HEK293 (cell line): ENCODE data around the gene IL1RAPL1.

Experiments used
- CTCF ChIA-PET: fragments of 350-600 bp; formaldehyde crosslinking; extraction: SDS; loops from one replicate; lab custom pipeline; 2021; ENCODE audit warnings: antibody characterized with exemption; lab: Yijun Ruan, JAX
- POLR2A ChIA-PET: fragments of 300-600 bp; formaldehyde crosslinking; extraction: SDS; loops from one replicate; lab custom pipeline; 2020; ENCODE audit warnings: antibody characterized with exemption, inconsistent platforms; lab: Yijun Ruan, JAX
- H3K27ac ChIP-seq: fragments of 200-500 bp; sonication (Bioruptor generic); 2 replicates; pipeline ENCODE4 v1.5.1; 2014; ENCODE audit warnings: low read depth, low read length, control low read depth, inconsistent platforms; ENCODE audit errors: extremely low read depth
- H3K36me3 ChIP-seq, 2 experiments: fragments of 200-500 bp in 1 of 2; sonication (Bioruptor generic) in 1 of 2; 1 replicate in 1 of 2; 2 replicates in 1 of 2; pipeline ENCODE4 v1.5.1; 2014 to 2017; ENCODE audit warnings: inconsistent platforms in 2 of 2, low read length in 2 of 2; ENCODE audit not compliant: control insufficient read depth in 2 of 2, insufficient read depth in 1 of 2
- H3K4me1 ChIP-seq: fragments of 200-500 bp; sonication (Bioruptor generic); 2 replicates; pipeline ENCODE4 v1.5.1; 2014; ENCODE audit warnings: mild to moderate bottlenecking, low read length, inconsistent platforms; ENCODE audit not compliant: control insufficient read depth, insufficient read depth
- H3K4me3 ChIP-seq: 2 replicates; pipeline ENCODE4 v1.5.1; 2011; ENCODE audit warnings: low read depth, mild to moderate bottlenecking, control low read depth, low read length, moderate library complexity
- H3K9me3 ChIP-seq: fragments of 200-500 bp; sonication (Bioruptor generic); 2 replicates; pipeline ENCODE4 v1.5.1; 2014; ENCODE audit warnings: low read depth, low read length, inconsistent platforms; ENCODE audit not compliant: control insufficient read depth, insufficient read depth
- KLF16 ChIP-seq: fragments of 450-650 bp; formaldehyde crosslinking; IDR thresholded peaks from 2 replicates; pipeline ENCODE4 v1.5.1; 2017; ENCODE audit warnings: missing biosample characterization, missing genetic modification characterization
- WT1 ChIP-seq: fragments of 450-650 bp; formaldehyde crosslinking; IDR thresholded peaks from 2 replicates; pipeline ENCODE4 v1.5.1; 2016; ENCODE audit warnings: missing biosample characterization, missing genetic modification characterization
- ZBTB17 ChIP-seq: fragments of 450-650 bp; formaldehyde crosslinking; IDR thresholded peaks from 2 replicates; pipeline ENCODE4 v1.5.1; 2016; ENCODE audit warnings: missing biosample characterization, missing genetic modification characterization
- ZBTB8A ChIP-seq: fragments of 450-650 bp; formaldehyde crosslinking; IDR thresholded peaks from 2 replicates; pipeline ENCODE4 v1.5.1; 2016; ENCODE audit warnings: missing biosample characterization, missing genetic modification characterization
- ZNF169 ChIP-seq: fragments of 450-650 bp; formaldehyde crosslinking; IDR thresholded peaks from 2 replicates; pipeline ENCODE4 v1.5.1; 2016; ENCODE audit warnings: missing biosample characterization, missing genetic modification characterization
- ZNF175 ChIP-seq: fragments of 450-650 bp; formaldehyde crosslinking; IDR thresholded peaks from 2 replicates; pipeline ENCODE4 v1.5.1; 2016; ENCODE audit warnings: missing biosample characterization, missing genetic modification characterization
- ZNF248 ChIP-seq: fragments of 450-650 bp; formaldehyde crosslinking; IDR thresholded peaks from 2 replicates; pipeline ENCODE4 v1.5.1; 2017; ENCODE audit warnings: missing biosample characterization, missing genetic modification characterization
- ZNF416 ChIP-seq: fragments of 450-650 bp; formaldehyde crosslinking; IDR thresholded peaks from 2 replicates; pipeline ENCODE4 v1.5.1; 2016; ENCODE audit warnings: missing biosample characterization, missing genetic modification characterization
- ZNF560 ChIP-seq: fragments of 450-650 bp; formaldehyde crosslinking; IDR thresholded peaks from 2 replicates; pipeline ENCODE4 v1.5.1; 2017; ENCODE audit warnings: missing biosample characterization, missing genetic modification characterization, borderline replicate concordance
- ZNF561 ChIP-seq: fragments of 450-650 bp; IDR thresholded peaks from 2 replicates; pipeline ENCODE4 v1.5.1; 2018; ENCODE audit warnings: missing biosample characterization, missing genetic modification characterization, borderline replicate concordance
- ZNF660 ChIP-seq: fragments of 450-650 bp; IDR thresholded peaks from 2 replicates; pipeline ENCODE4 v1.5.1; 2018; ENCODE audit warnings: missing biosample characterization, mild to moderate bottlenecking, missing genetic modification characterization
- TF ChIP-seq, protein P1 (sequence below): fragments of 450-650 bp; formaldehyde crosslinking; IDR thresholded peaks from 2 replicates; pipeline ENCODE4 v1.5.1; 2016; ENCODE audit warnings: missing biosample characterization, missing genetic modification characterization, borderline replicate concordance
- TF ChIP-seq, protein P2 (sequence below): fragments of 450-650 bp; formaldehyde crosslinking; IDR thresholded peaks from 2 replicates; pipeline ENCODE4 v1.5.1; 2017; ENCODE audit warnings: missing biosample characterization, missing genetic modification characterization
- TF ChIP-seq, protein P3 (sequence below): fragments of 450-650 bp; formaldehyde crosslinking; IDR thresholded peaks from 2 replicates; pipeline ENCODE4 v1.5.1; 2016; ENCODE audit warnings: missing biosample characterization, missing genetic modification characterization
- TF ChIP-seq, protein P4 (sequence below): fragments of 450-650 bp; formaldehyde crosslinking; IDR thresholded peaks from 2 replicates; pipeline ENCODE4 v1.5.0; 2017; ENCODE audit warnings: missing biosample characterization, missing genetic modification characterization, borderline replicate concordance
- TF ChIP-seq, protein P5 (sequence below): fragments of 450-650 bp; formaldehyde crosslinking; IDR thresholded peaks from 2 replicates; pipeline ENCODE4 v1.5.1; 2016; ENCODE audit warnings: missing biosample characterization, missing genetic modification characterization
- TF ChIP-seq, protein P6 (sequence below): fragments of 450-650 bp; formaldehyde crosslinking; IDR thresholded peaks from 2 replicates; pipeline ENCODE4 v1.5.1; 2016; ENCODE audit warnings: missing biosample characterization, missing genetic modification characterization
- TF ChIP-seq, protein P7 (sequence below): fragments of 450-650 bp; formaldehyde crosslinking; IDR thresholded peaks from 2 replicates; pipeline ENCODE4 v1.5.1; 2016; ENCODE audit warnings: missing biosample characterization, missing genetic modification characterization

The IL1RAPL1 gene

DNA sequence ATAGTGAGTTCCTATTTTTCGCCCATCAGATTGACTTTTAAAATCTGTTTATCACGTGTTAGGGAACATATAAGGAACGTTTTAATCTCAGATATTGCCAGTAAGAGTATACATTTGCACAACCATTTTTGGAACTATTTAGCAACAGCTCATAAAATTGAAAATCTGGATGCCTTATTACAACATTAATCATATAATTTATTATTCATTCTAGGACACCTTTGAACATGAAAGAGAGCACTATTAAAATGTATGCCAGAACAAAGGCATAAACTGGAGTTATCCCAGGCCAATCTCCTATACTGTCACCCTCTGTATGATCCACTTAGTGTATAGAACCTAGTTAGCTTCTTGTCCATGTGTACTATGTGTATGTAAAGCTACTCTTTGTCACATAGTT, 1049.1 kb downstream of the IL1RAPL1 start (continued):
- TF ChIP-seq, protein P1, sequence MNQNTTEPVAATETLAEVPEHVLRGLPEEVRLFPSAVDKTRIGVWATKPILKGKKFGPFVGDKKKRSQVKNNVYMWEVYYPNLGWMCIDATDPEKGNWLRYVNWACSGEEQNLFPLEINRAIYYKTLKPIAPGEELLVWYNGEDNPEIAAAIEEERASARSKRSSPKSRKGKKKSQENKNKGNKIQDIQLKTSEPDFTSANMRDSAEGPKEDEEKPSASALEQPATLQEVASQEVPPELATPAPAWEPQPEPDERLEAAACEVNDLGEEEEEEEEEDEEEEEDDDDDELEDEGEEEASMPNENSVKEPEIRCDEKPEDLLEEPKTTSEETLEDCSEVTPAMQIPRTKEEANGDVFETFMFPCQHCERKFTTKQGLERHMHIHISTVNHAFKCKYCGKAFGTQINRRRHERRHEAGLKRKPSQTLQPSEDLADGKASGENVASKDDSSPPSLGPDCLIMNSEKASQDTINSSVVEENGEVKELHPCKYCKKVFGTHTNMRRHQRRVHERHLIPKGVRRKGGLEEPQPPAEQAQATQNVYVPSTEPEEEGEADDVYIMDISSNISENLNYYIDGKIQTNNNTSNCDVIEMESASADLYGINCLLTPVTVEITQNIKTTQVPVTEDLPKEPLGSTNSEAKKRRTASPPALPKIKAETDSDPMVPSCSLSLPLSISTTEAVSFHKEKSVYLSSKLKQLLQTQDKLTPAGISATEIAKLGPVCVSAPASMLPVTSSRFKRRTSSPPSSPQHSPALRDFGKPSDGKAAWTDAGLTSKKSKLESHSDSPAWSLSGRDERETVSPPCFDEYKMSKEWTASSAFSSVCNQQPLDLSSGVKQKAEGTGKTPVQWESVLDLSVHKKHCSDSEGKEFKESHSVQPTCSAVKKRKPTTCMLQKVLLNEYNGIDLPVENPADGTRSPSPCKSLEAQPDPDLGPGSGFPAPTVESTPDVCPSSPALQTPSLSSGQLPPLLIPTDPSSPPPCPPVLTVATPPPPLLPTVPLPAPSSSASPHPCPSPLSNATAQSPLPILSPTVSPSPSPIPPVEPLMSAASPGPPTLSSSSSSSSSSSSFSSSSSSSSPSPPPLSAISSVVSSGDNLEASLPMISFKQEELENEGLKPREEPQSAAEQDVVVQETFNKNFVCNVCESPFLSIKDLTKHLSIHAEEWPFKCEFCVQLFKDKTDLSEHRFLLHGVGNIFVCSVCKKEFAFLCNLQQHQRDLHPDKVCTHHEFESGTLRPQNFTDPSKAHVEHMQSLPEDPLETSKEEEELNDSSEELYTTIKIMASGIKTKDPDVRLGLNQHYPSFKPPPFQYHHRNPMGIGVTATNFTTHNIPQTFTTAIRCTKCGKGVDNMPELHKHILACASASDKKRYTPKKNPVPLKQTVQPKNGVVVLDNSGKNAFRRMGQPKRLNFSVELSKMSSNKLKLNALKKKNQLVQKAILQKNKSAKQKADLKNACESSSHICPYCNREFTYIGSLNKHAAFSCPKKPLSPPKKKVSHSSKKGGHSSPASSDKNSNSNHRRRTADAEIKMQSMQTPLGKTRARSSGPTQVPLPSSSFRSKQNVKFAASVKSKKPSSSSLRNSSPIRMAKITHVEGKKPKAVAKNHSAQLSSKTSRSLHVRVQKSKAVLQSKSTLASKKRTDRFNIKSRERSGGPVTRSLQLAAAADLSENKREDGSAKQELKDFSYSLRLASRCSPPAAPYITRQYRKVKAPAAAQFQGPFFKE (tag by site-specific recombination) = no peak
- TF ChIP-seq ZNF169 = no peak

DNA sequence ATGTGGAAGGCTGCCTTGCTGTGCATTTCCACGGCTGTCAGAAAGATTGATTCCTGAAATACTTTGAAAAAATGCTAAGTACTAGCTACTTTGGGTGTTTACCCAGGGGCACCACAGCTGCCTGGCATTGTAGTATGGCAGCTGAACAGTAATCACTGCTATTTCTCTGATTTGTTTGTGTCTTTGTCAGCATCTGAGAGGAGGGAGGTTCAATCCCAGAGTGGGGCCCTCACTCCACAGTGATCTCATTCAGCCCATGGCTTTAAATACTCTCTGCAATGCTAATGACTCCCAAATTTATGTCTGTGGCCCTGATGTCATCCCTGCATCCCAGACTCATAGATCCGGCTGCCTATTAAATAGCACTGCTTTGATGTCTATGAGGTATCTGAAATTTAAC, 1052.9 kb downstream of the IL1RAPL1 start:
- Histone ChIP-seq H3K4me1 (no peaks in the 10 kb centered on the region), H3K36me3 (no peaks in the 10 kb centered on the region), H3K4me3 (no peak overlapping the region), H3K27ac (no peak overlapping the region), H3K9me3 (no peaks in the 10 kb centered on the region)
- CTCF ChIA-PET = interaction anchor here (0.6 kb wide), 1 partner anchor 105 kb away, joined by 3 read pairs; no protein-coding TSS in a partner anchor
- POLR2A ChIA-PET = no interaction called here
- TF ChIP-seq, protein P2, sequence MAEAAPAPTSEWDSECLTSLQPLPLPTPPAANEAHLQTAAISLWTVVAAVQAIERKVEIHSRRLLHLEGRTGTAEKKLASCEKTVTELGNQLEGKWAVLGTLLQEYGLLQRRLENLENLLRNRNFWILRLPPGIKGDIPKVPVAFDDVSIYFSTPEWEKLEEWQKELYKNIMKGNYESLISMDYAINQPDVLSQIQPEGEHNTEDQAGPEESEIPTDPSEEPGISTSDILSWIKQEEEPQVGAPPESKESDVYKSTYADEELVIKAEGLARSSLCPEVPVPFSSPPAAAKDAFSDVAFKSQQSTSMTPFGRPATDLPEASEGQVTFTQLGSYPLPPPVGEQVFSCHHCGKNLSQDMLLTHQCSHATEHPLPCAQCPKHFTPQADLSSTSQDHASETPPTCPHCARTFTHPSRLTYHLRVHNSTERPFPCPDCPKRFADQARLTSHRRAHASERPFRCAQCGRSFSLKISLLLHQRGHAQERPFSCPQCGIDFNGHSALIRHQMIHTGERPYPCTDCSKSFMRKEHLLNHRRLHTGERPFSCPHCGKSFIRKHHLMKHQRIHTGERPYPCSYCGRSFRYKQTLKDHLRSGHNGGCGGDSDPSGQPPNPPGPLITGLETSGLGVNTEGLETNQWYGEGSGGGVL = no peak
- TF ChIP-seq, protein P3, sequence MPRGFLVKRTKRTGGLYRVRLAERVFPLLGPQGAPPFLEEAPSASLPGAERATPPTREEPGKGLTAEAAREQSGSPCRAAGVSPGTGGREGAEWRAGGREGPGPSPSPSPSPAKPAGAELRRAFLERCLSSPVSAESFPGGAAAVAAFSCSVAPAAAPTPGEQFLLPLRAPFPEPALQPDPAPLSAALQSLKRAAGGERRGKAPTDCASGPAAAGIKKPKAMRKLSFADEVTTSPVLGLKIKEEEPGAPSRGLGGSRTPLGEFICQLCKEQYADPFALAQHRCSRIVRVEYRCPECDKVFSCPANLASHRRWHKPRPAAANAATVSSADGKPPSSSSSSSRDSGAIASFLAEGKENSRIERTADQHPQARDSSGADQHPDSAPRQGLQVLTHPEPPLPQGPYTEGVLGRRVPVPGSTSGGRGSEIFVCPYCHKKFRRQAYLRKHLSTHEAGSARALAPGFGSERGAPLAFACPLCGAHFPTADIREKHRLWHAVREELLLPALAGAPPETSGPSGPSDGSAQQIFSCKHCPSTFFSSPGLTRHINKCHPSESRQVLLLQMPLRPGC (tag by site-specific recombination) = no peak
- TF ChIP-seq, protein P4, sequence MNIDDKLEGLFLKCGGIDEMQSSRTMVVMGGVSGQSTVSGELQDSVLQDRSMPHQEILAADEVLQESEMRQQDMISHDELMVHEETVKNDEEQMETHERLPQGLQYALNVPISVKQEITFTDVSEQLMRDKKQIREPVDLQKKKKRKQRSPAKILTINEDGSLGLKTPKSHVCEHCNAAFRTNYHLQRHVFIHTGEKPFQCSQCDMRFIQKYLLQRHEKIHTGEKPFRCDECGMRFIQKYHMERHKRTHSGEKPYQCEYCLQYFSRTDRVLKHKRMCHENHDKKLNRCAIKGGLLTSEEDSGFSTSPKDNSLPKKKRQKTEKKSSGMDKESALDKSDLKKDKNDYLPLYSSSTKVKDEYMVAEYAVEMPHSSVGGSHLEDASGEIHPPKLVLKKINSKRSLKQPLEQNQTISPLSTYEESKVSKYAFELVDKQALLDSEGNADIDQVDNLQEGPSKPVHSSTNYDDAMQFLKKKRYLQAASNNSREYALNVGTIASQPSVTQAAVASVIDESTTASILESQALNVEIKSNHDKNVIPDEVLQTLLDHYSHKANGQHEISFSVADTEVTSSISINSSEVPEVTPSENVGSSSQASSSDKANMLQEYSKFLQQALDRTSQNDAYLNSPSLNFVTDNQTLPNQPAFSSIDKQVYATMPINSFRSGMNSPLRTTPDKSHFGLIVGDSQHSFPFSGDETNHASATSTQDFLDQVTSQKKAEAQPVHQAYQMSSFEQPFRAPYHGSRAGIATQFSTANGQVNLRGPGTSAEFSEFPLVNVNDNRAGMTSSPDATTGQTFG = no peak
- no peak for TF ChIP-seq ZNF660 (tag by site-specific recombination)
- TF ChIP-seq KLF16 (tag by site-specific recombination) = no peak
- no peak for TF ChIP-seq ZNF248
- no peak for TF ChIP-seq ZNF416
- no peak for TF ChIP-seq ZNF175 (tag by site-specific recombination)
- TF ChIP-seq, protein P5, sequence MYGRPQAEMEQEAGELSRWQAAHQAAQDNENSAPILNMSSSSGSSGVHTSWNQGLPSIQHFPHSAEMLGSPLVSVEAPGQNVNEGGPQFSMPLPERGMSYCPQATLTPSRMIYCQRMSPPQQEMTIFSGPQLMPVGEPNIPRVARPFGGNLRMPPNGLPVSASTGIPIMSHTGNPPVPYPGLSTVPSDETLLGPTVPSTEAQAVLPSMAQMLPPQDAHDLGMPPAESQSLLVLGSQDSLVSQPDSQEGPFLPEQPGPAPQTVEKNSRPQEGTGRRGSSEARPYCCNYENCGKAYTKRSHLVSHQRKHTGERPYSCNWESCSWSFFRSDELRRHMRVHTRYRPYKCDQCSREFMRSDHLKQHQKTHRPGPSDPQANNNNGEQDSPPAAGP = no peak
- no peak for TF ChIP-seq ZBTB17 (tag by site-specific recombination)
- no peak for TF ChIP-seq ZBTB8A (tag by site-specific recombination)
- TF ChIP-seq, protein P6, sequence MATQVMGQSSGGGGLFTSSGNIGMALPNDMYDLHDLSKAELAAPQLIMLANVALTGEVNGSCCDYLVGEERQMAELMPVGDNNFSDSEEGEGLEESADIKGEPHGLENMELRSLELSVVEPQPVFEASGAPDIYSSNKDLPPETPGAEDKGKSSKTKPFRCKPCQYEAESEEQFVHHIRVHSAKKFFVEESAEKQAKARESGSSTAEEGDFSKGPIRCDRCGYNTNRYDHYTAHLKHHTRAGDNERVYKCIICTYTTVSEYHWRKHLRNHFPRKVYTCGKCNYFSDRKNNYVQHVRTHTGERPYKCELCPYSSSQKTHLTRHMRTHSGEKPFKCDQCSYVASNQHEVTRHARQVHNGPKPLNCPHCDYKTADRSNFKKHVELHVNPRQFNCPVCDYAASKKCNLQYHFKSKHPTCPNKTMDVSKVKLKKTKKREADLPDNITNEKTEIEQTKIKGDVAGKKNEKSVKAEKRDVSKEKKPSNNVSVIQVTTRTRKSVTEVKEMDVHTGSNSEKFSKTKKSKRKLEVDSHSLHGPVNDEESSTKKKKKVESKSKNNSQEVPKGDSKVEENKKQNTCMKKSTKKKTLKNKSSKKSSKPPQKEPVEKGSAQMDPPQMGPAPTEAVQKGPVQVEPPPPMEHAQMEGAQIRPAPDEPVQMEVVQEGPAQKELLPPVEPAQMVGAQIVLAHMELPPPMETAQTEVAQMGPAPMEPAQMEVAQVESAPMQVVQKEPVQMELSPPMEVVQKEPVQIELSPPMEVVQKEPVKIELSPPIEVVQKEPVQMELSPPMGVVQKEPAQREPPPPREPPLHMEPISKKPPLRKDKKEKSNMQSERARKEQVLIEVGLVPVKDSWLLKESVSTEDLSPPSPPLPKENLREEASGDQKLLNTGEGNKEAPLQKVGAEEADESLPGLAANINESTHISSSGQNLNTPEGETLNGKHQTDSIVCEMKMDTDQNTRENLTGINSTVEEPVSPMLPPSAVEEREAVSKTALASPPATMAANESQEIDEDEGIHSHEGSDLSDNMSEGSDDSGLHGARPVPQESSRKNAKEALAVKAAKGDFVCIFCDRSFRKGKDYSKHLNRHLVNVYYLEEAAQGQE (tag by site-specific recombination) = no peak
- TF ChIP-seq WT1 (tag by site-specific recombination) = no peak
- TF ChIP-seq, protein P7, sequence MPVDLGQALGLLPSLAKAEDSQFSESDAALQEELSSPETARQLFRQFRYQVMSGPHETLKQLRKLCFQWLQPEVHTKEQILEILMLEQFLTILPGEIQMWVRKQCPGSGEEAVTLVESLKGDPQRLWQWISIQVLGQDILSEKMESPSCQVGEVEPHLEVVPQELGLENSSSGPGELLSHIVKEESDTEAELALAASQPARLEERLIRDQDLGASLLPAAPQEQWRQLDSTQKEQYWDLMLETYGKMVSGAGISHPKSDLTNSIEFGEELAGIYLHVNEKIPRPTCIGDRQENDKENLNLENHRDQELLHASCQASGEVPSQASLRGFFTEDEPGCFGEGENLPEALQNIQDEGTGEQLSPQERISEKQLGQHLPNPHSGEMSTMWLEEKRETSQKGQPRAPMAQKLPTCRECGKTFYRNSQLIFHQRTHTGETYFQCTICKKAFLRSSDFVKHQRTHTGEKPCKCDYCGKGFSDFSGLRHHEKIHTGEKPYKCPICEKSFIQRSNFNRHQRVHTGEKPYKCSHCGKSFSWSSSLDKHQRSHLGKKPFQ = no peak
- TF ChIP-seq ZNF561 (tag by site-specific recombination) = no peak
- TF ChIP-seq ZNF560 (tag by site-specific recombination) = no peak
